ENCODE measurements around the gene DYNLT4.
A peak's percentile ranks its signal among the peaks of the same experiment; 100 is the strongest.
"Not testable (repeated sequence)": the region's sequence is repeated elsewhere in the genome, so short reads cannot be mapped to it uniquely, and the experiment has no call there.

Gene DYNLT4, protein sequence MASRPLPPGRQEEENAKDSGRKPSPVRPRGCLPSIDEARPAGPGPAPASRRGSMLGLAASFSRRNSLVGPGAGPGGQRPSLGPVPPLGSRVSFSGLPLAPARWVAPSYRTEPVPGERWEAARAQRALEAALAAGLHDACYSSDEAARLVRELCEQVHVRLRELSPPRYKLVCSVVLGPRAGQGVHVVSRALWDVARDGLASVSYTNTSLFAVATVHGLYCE

DNA sequence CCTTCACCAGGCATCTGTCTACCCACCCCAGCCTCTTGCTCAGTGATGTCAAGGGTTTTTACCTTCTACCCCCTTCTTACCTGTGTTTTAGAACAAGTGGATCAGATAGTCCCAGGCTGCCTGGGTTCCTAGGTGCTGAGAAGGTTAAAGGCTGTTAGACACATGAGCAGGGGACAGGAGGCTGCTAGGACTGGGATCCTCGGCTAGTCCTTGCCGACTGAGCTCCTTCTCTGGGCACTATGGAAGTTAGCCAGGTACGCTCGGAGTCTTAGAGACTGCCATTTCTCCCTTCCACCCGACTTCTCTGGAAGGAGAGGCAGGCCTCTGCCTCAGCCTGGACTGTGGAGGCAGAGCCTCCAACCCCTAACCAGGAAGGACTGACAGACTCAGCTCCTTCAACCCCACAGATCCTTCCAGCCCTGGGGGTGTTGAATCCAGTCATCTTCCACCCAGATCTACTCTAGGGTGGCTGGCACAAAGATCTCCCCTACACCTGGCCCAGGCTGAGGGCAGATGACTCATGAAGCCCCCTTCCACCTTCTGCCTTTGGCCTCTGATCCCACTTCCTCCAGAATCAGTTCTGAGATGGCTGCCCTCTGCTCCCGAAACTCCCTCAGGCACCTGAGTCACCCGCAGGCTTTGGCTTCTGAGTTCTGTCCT, at the start of gene DYNLT4:
TSS of gene DYNLT4 (minus strand) at position 648 of the 660 bp plus-strand sequence. CDS start 683 bp downstream, outside the sequence.
- DNase-seq, result no peak

DNA sequence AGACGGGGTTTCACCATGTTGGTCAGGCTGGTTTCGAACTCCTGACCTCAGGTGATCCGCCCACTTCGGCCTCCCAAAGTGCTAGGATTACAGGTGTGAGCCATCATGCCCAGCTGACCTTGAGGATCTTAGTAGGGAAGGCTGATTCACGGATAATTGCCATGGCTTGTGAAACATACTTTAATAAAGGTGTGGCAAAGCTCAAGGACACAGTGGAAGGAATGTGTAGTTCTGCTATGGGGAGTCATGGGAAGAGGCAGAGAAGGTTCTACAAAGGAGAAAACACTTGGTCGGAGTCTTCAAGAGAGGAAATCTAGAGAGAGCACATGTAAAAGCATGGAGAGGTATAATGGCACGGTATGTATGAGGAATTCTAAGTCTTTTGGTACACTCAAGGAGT, 48.6 kb upstream of the DYNLT4 start:
- DNase-seq, result no peak

DNA sequence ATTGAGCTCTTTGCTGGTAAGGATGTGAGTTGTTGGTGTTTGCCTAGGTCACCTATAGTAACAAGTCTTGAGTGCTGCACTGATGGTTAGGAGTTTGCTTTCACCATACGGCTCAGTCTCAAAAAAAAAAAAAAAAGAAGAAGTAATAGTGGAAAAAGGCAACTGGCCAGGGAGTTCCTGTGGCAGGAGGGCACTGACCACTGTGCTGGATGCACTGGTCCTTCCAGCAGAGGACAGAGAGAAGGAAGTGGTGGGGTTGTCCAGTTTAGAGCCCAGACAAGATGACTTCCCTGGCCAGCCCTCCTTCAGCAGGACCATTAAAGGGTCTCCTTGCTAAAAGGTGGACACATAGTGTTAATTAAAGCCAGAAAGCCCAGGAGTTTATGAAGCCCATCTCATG, 47.8 kb upstream of the DYNLT4 start:
- DNase-seq, result no peak

DNA sequence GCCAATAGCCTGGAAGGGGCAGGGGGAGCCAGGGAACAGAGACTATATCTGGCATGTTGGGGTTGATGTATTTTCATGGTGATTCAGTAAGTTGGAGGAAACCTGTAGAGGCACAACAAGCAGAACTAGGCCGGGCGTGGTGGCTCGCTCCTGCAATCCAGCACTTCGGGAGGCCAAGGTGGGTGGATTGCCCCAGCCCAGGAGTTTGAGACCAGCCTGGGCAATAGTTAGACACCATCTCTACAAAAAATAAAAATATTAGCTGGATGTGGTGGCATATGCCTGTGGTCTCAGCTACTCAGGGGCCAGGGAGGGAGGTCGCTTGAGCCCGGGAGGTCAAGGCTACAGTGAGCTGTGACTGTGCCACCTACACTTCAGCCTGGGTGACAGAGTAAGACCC, 46.0 kb upstream of the DYNLT4 start:
- no peak for DNase-seq

GRCh38 chr1:44851308-44851707, 44.2 kb upstream of the DYNLT4 start:
- DNase-seq, result no peak

GRCh38 chr1:44849575-44850132, 42.5 kb upstream of the DYNLT4 start:
- no peak for DNase-seq

DNA sequence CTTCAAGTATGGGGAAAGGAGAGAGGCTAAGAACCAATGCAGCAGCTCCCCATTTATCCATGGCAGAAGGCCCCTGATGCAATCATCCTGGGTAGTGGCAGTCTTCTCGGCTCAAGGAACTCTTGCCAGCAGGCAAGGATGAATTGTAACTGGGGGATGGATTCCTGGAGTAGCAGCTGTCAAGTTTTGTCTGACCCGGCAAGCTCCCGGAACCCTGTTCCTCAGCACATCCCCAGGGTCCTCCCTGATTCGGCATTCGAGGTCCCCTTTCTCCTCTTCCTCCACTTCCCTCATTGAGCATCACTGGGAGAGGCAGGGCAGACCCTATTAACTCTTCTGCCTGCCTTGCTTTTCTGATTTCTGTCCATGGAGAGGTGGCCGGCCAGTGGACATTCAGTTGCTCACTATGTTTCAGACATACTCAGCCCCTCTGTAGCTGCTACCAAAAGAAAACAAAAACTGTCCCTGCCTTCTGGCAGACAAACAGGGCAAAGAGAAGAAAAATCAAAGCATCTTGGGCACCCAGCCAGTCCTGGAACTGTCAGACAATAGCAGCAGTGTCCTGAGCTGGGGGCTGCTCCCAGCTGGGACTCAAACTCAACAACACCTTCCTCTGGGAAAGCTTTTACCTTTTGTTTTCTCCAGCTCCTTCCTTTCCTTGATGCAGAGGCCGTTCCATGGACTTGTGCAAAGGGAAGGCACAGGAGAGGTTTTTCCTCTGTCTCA, 41.5 kb upstream of the DYNLT4 start:
- no peak for DNase-seq

DNA sequence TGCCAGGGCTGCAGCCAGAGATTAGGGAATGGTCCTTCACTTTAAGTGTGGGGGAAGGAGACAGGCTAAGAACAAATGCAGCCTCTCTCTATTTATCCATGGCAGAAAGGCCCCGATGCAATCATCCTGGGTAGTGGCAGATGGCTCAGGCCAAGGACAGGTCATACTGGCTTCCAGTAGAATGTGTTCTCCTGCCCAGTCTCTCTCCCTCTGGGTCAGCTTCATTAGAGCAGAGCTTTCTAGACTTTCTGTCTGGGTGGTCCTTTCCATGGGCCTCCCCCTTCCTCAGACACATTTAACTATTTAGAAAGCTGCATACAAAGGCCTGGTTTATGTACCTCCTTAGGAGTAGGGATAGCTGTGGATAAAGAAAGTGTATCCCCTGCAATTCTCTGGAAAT, 40.7 kb upstream of the DYNLT4 start:
- no peak for DNase-seq

GRCh38 chr1:44846985-44847384, 39.8 kb upstream of the DYNLT4 start:
- no peak for DNase-seq

- peak; percentile 44 for DNase-seq
Measured at GRCh38 chr1:44842862-44843655, 35.9 kb upstream of the DYNLT4 start, which contains the start of gene PTCH2. Gene PTCH2, minus strand, starts transcription at chr1:44843253. Its CDS starts 321 bp downstream, at chr1:44842932.

DNA sequence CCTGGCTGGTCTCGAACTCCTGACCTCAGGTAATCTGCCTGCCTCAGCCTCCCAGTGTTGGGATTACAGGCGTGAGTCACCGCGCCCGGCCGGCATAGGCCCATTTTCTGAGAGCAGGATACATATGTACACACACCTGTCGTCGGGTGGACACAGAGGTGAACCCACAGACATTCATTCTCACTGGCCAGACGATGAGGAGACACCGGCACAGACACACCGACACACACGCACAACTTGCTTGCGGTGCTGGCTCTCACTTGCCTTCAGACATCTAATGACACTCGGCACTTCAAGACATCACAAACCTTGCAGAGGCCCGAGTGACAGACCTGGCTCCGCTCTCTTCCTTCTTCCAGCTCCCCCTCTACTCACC, 35.3 kb upstream of the DYNLT4 start:
- DNase-seq, result no peak

GRCh38 chr1:44839576-44839975, 32.4 kb upstream of the DYNLT4 start:
- DNase-seq, result no peak

DNA sequence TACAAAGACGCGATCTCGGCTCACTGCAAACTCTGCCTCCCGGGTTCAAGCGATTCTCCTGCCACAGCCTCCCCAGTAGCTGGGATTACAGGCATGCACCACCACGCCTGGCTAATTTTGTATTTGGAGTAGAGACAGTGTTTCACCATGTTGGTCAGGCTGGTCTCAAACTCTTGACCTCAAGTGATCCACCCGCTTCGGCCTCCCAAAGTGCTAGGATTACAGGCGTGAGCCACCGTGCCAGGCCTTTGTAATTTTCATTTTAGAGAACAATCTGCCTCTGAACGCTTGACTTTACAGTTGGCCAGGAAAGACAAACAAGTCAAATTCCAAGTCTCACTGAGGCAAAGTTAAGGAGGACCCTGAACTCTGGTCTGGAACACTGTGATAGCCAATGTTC, 31.1 kb upstream of the DYNLT4 start:
- not testable (repeated sequence) for DNase-seq

GRCh38 chr1:44835738-44836675, 28.9 kb upstream of the DYNLT4 start:
- DNase-seq, result peak; percentile 90

- DNase-seq, result no peak
Measured at GRCh38 chr1:44834328-44834727, 27.2 kb upstream of the DYNLT4 start.

GRCh38 chr1:44832056-44832705, 25.0 kb upstream of the DYNLT4 start:
- no peak for DNase-seq

- DNase-seq, result no peak
Measured at GRCh38 chr1:44831516-44831915, 24.4 kb upstream of the DYNLT4 start.

GRCh38 chr1:44830900-44831304, 23.8 kb upstream of the DYNLT4 start:
- no peak for DNase-seq

DNA sequence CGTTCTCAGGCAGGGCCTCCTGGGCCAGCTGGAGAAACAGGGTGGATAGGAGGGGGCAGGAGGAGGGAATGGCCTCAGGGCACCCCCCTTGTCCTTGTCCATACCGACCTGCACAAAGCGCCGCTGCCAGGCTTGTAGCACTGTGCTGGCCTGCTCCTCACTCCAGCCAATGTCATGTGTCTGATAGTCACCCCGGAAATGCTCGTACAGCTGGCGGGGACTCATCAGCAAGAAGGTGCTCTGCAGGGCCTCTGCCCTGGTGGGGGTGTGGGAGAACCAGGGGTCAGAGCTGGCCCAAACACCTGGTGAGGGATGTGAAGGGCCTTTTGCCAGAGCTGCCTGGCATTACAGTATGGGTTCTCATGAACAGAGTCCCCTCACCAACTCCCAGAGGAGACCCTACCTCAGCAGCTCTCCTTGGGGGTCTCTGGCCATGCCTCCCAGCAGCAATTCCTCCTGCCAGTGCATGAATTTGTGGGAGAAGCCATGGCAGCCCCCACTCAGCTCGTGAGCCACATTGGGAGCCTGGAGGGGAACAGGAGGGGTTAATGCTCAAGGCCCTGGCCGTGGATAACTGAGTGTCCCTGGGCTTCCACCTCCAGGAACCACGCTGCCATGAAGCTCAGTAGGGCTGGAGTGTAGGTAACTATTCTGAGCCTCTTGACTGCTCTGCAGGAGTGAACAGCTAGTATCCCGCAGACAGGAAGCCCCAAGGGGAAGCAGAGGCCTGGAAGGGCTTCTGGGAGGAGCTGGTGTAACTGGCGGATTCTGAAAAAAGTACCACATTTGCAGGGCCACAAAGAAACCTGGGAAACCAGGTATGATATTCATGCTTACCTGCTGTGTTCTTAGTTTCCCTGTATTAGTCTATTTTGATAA, 22.6 kb upstream of the DYNLT4 start:
- no peak for DNase-seq

- DNase-seq, result no peak
Measured at GRCh38 chr1:44828841-44829440, 21.8 kb upstream of the DYNLT4 start.
